ENCODE measurements around the gene TBRG1. TPM values are rescaled to one million over a fixed set of nuclear protein-coding genes. Genes with fewer than 3 reads are reported as not detected.
"Not testable (repeated sequence)": the region's sequence is repeated elsewhere in the genome, so short reads cannot be mapped to it uniquely, and the experiment has no call there.

Gene TBRG1, protein sequence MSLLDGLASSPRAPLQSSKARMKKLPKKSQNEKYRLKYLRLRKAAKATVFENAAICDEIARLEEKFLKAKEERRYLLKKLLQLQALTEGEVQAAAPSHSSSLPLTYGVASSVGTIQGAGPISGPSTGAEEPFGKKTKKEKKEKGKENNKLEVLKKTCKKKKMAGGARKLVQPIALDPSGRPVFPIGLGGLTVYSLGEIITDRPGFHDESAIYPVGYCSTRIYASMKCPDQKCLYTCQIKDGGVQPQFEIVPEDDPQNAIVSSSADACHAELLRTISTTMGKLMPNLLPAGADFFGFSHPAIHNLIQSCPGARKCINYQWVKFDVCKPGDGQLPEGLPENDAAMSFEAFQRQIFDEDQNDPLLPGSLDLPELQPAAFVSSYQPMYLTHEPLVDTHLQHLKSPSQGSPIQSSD
- total RNA-seq (2014; rRNA removed; shearing (Covaris generic)), result 23.8 and 30.3 TPM in 2 replicates
- polyA plus RNA-seq (2014; cell fraction: nucleus; rRNA removed), result 21.5 and 31.1 TPM in 2 replicates

DNA sequence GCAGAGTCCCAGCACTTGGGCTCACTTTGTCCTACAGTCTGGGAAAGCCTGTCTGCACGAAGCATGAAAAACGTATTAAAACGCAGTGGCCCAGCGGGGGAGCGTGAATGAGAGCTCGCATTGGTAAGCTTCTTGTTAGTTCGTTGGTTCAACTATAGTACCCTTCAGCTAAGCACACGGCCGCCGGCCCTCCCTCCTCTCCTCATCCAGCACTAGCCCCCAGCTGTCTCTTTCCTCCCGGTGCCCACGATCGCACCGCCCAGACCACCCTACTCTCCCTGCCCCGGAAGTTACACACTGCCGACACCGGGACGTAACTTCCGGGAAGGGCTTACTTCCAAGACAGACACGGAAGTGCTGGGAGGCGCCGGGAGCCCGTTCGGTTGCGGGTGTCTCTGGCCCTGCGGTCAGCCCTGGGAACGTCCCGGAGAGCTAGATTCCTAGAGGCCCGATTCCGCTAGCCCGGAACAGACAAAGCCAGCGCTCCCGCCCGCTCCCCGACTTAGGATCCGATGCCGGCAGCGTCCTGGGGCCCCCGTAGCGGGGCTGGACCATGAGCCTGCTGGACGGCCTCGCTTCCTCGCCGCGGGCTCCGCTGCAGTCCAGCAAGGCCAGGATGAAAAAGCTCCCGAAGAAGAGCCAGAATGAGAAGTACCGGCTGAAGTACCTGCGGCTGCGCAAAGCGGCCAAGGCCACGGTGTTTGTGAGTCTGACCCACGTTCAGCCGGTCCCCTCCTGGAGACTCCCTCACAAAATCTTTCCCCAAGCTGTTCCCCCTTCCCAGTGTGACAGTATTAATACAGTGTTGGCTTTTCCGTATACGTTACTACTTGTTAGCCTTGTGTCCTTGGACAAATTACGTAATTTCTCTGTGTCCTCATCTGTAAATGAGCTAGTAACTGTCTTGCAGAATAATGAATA is at the start of gene TBRG1:
Gene TBRG1, plus strand, starts transcription at position 334 of the 921 bp plus-strand sequence. Its CDS starts 220 bp downstream, at position 554.
- DNase-seq (ENCODE audit: extremely low read depth, low read depth), result peak; percentile 68

GRCh38 chr11:124577716-124578427 is 44.8 kb upstream of the TBRG1 start:
- DNase-seq (ENCODE audit: extremely low read depth, low read depth), result no peak

DNA sequence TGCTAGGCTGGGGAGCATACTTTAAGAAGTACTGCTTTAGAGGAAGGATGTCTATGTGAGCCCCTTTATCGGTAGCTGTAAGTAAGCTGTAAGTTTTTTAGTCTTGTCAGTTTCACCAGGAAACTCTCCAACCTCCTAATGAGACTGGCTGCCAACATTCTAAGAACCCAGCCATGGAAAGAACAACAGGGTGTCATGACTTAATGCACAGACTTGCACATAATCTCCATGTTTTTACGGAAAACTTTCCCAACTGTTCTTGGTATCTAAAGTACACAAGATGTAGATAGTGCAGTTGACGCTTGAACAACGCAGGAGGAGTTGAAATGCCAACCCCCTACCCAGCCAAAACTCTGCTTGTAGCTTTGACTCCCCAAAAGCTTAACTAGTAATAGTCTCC is 43.9 kb upstream of the TBRG1 start:
- DNase-seq (ENCODE audit: extremely low read depth, low read depth), result no peak

- DNase-seq (ENCODE audit: extremely low read depth, low read depth), result no peak
Observed at GRCh38 chr11:124581817-124582216, 40.8 kb upstream of the TBRG1 start.

- no peak for DNase-seq (ENCODE audit: extremely low read depth, low read depth)
Observed at GRCh38 chr11:124582565-124582964, 40.1 kb upstream of the TBRG1 start.

DNA sequence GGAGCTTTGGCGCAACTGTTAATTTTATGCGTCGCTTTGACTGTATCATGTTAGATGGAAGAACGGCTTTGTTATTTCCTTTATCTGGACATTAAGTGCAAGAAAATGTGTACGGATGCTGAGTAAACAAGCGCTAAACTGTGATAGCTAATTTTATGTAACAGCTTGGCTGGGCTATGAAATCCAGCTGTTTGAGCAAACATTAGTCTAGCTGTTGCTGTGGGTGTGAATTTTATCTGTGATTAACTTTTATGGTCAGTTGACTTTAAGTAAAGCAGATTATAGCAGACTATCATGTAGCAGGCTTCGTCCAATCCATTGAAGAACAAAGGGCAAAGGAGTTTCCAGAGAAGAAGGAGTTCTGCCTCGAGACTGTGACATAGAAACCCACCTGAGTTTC is 38.9 kb upstream of the TBRG1 start:
- DNase-seq (ENCODE audit: extremely low read depth, low read depth), result no peak

- DNase-seq (ENCODE audit: extremely low read depth, low read depth), result no peak
Observed at GRCh38 chr11:124584681-124585372, 37.8 kb upstream of the TBRG1 start.

GRCh38 chr11:124586238-124586860 is 36.3 kb upstream of the TBRG1 start:
- DNase-seq (ENCODE audit: extremely low read depth, low read depth), result peak; percentile 43

DNA sequence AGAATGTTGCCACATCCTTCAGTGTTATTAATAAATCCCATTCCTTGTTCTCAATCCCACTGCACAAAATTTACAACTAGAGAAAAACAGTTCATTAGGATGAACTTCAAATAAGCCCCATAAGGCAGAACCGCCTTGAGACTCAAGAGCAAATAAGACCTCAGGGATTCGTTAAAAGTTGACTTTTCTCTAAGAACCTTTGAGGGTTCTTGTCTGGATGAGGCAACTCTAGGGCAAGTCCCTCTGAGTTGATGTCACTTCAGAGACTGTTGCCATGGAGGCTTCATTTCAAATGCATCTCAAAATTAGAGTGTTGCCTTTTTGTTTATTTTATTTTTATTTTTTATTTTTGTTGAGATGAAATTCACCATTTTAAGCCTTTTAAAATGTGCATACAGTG is 31.2 kb upstream of the TBRG1 start:
- no peak for DNase-seq (ENCODE audit: extremely low read depth, low read depth)

GRCh38 chr11:124592627-124593026 is 30.0 kb upstream of the TBRG1 start:
- DNase-seq (ENCODE audit: extremely low read depth, low read depth), result no peak

DNA sequence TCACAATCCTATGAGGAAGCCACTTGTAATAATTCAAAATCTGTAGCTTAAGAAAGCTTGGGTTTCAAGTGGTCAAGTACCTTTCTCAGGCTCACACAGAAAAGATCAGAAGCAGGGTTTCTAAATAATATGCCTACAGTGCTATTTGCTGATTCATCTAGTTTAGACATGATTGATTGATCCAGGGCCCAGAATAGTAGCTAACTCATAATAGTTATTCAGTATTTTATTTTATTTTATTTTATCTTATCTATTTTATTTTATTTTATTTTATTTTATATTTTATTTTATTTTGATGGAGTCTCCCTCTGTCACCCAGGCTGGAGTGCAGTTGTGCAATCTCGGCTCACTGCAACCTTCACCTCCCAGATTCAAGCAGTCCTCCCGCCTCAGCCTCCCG is 27.4 kb upstream of the TBRG1 start:
- no peak for DNase-seq (ENCODE audit: extremely low read depth, low read depth)

- DNase-seq (ENCODE audit: extremely low read depth, low read depth), result no peak
Observed at GRCh38 chr11:124597626-124598025, 25.0 kb upstream of the TBRG1 start.

DNA sequence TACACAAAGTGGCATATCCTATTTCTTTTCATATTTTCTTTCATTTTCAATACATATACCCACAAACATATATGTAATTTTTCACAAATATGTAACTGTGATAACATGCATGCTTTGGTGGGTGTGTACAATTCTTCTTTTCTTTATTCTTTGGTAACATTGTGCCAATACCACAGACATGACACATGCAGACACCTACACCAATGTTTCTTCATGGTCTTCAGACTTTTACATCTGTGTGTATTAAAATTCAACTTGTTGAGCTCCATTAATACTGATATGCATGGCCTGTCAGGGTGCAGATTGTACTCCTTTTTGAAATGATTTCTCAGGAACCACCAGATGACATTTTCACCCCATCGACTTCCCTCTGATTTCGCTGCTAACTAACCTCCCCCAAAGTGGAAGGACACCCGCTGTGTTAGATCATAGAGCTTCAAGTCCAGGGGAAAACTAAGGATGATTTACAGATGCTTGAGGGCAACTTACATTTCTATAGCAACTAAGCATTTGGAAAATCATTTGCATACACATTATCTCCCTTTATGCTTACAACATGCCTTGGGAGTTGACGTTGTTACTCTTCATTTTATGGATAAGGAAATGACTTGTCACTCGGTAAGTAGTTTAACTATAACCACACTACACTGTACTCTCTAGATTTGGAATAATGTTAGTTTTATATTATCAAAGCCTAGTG is 21.9 kb upstream of the TBRG1 start:
- DNase-seq (ENCODE audit: extremely low read depth, low read depth), result no peak

DNA sequence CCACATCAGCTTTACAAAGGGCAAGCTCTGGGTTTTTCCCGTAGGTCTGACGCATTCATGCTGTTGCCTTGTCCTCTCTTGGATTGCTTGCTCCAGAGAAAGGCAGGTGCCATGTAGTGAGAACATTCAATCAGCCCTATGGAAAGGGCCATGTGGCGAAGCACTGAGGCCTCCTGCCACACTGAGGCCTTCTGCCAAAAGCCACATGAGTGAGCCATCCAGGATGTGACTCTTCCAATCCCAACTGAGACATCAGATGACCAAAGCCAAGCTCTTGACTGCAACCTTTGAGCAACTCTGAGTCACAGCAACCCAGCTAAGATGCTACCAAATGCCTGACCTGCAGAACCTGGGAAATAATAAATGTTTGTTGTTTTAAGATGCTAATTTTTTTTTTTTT is 20.5 kb upstream of the TBRG1 start:
- DNase-seq (ENCODE audit: extremely low read depth, low read depth), result no peak

DNA sequence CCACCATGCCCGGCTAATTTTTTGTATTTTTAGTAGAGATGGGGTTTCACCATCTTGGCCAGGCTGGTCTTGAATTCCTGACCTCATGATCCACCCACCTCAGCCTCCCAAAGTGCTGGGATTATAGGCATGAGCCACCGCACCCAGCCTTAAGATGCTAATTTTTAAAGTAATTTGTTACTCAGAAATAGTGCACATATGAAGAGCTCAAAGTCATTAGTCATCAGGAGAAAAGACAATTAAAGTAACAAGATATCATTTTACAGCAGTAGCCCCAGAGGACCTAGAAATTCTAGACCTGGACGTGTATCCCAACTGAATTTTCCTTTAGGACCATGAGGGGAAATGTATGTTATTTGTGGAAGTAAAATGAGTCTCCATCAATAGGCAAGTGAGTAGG is 19.9 kb upstream of the TBRG1 start:
- DNase-seq (ENCODE audit: extremely low read depth, low read depth), result not testable (repeated sequence)

- DNase-seq (ENCODE audit: extremely low read depth, low read depth), result no peak
Observed at GRCh38 chr11:124605719-124606118, 16.9 kb upstream of the TBRG1 start.

DNA sequence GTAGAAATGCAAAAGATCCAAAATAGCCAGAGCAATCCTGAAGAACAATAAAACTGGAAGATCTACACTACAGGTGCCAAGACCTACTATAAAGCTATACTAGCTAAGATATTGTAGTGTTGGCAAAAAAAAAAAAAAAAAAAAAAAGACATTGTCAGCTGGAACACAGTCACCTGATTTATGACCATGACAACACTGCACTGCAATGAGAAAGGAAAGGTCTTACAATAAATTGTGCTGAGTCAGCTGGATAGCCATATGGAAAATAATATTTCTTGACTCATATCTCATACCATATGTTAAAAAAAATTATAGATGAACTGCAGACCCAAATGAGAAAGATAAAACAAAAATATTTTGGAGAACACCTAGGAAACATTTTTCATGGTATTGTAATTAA is 14.5 kb upstream of the TBRG1 start:
- DNase-seq (ENCODE audit: extremely low read depth, low read depth), result no peak

- no peak for DNase-seq (ENCODE audit: extremely low read depth, low read depth)
Observed at GRCh38 chr11:124610295-124610694, 12.4 kb upstream of the TBRG1 start.

GRCh38 chr11:124611064-124611463 is 11.6 kb upstream of the TBRG1 start, which contains the start of gene PANX3:
Gene PANX3, plus strand, starts transcription at chr11:124611428. Its CDS starts 129 bp downstream, at chr11:124611557.
- DNase-seq (ENCODE audit: extremely low read depth, low read depth), result no peak

Data from NCI-H460 (cell line).